Femur (tissue), 1 donor: ENCODE measurements around the gene DNAJC25.

Source experiments
- DNase-seq: peaks from one replicate; pipeline ENCODE4 v3.0.0-alpha.2; 2017

The DNAJC25 gene

GRCh38 chr9:111628411-111628810 lies 2.7 kb upstream of the DNAJC25 start:
- no peak for DNase-seq

- no peak for DNase-seq
Measured at GRCh38 chr9:111630182-111630963, 761 bp upstream of the DNAJC25 start.

- DNase-seq: no peak
Measured at GRCh38 chr9:111630964-111631213, 245 bp upstream of the DNAJC25 start.

- DNase-seq: no peak
Measured at GRCh38 chr9:111632060-111632459, 926 bp downstream of the DNAJC25 start.

- no peak for DNase-seq
Measured at GRCh38 chr9:111632695-111633388, 1.7 kb downstream of the DNAJC25 start.

- no peak for DNase-seq
Measured at GRCh38 chr9:111633389-111633736, 2.2 kb downstream of the DNAJC25 start.

GRCh38 chr9:111634860-111635259 lies 3.7 kb downstream of the DNAJC25 start:
- no peak for DNase-seq

- no peak for DNase-seq
Measured at GRCh38 chr9:111637421-111637950, 6.4 kb downstream of the DNAJC25 start.

- DNase-seq: no peak
Measured at GRCh38 chr9:111644195-111644772, 13.2 kb downstream of the DNAJC25 start.

GRCh38 chr9:111645806-111646205 lies 14.7 kb downstream of the DNAJC25 start:
- no peak for DNase-seq

GRCh38 chr9:111646417-111646816 lies 15.3 kb downstream of the DNAJC25 start:
- DNase-seq: no peak

- DNase-seq: no peak
Measured at GRCh38 chr9:111648066-111648465, 16.9 kb downstream of the DNAJC25 start.

GRCh38 chr9:111649016-111649415 lies 17.9 kb downstream of the DNAJC25 start:
- DNase-seq: no peak

- DNase-seq: no peak
Measured at GRCh38 chr9:111657051-111657450, 25.9 kb downstream of the DNAJC25 start.

GRCh38 chr9:111658943-111659342 lies 27.8 kb downstream of the DNAJC25 start:
- DNase-seq: no peak

GRCh38 chr9:111659691-111660090 lies 28.6 kb downstream of the DNAJC25 start:
- no peak for DNase-seq

GRCh38 chr9:111661150-111661801 lies 30.1 kb downstream of the DNAJC25 start, which contains the start of gene GNG10:
Gene GNG10, plus strand, starts transcription at chr9:111661605. Its CDS starts 30 bp downstream, at chr9:111661635.
- peak; percentile 73 for DNase-seq

GRCh38 chr9:111661802-111662521 lies 30.8 kb downstream of the DNAJC25 start:
- DNase-seq: peak; percentile 55

GRCh38 chr9:111662576-111663300 lies 31.6 kb downstream of the DNAJC25 start:
- no peak for DNase-seq

- DNase-seq: no peak
Measured at GRCh38 chr9:111663301-111663823, 32.2 kb downstream of the DNAJC25 start.

- no peak for DNase-seq
Measured at GRCh38 chr9:111668026-111668573, 37.0 kb downstream of the DNAJC25 start.
